HFFc6 (cell line): Measurements from ENCODE around the gene STK35. TPM values are rescaled to one million over a fixed set of nuclear protein-coding genes. Genes with fewer than 3 reads are reported as not detected.
A peak's percentile ranks its signal among the peaks of the same experiment; 100 is the strongest.

Experiments used
- DNase-seq: peaks from one replicate; pipeline ENCODE4 v3.0.0-alpha.2; 2018
- H3K27ac Mint-ChIP-seq: 2 replicates; pipeline ENCODE4 v1.8.0; 2020; ENCODE audit warnings: mild to moderate bottlenecking, mixed read lengths
- H3K27me3 Mint-ChIP-seq: 2 replicates; pipeline ENCODE4 v1.8.0; 2021; ENCODE audit warnings: mild to moderate bottlenecking, moderate library complexity, mixed read lengths; ENCODE audit not compliant: insufficient read depth
- H3K36me3 Mint-ChIP-seq: 2 replicates; pipeline ENCODE4 v1.8.0; 2021; ENCODE audit warnings: low read depth, mixed read lengths
- H3K4me1 Mint-ChIP-seq: 2 replicates; pipeline ENCODE4 v1.8.0; 2020; ENCODE audit warnings: low read depth, mixed read lengths
- H3K4me3 Mint-ChIP-seq: 2 replicates; pipeline ENCODE4 v1.8.0; 2020; ENCODE audit warnings: mild to moderate bottlenecking, moderate library complexity, mixed read lengths
- H3K9me3 Mint-ChIP-seq: 2 replicates; pipeline ENCODE4 v1.8.0; 2020; ENCODE audit warnings: mild to moderate bottlenecking, mixed read lengths
- total RNA-seq, 6 experiments: library from RNA; stranded (reverse); fragmentation: NEBNext Ultra II Directional; extraction: Animal tissue kit (Norgen Biotek cat#: 25700); gene quantifications; 2 replicates in 1 of 6; 3 replicates in 5 of 6; pipeline ENCODE4 v1.2.3, GENCODE V29; 2021
- TF ChIP-seq, protein P1 (sequence below): fragments of 200-600 bp; sonication (generic); IDR thresholded peaks from 2 replicates; pipeline ENCODE4 v1.5.0; 2021; ENCODE audit warnings: antibody characterized with exemption, mild to moderate bottlenecking

The STK35 gene
- total RNA-seq, 6 experiments from 2014 or later: 14.0 to 16.7 (median 15.1) TPM

DNA sequence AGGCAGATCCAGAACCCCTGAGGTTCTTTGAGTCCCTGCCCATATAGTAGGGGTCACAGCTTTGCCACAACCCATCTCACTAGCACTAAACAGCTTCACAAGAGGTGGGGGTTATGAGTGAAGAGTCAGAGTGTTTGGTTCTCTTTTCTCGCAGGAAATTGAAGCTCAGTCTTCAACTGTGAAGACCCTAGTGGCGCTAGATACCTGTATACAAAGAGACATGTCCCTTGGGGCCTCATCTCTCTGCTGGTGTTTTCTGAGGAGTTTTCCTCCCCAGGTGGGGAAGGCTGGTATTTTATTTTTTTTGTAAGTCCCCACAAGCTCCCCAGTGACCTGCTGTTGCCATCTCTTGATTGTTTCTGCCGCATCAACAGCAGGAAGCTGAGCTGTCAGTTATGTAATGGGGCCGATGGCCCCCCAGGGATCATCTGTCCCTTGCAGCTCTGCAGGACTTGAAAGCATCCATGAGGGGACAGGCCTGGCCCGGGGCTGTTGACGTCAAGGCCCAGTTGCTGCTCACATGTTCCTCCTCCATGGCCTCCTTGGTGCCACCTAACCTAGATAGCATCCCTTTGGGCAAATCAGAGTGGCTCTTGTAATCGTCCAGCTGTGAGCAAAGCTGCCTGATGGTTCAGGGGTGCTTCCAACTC, 23.1 kb downstream of the STK35 start:
- H3K9me3 Mint-ChIP-seq: no peaks in the 10 kb centered on the region
- peaks cover 16% of the 10 kb centered on the region for H3K36me3 Mint-ChIP-seq
- no peaks in the 10 kb centered on the region; the same call in 1 of the 2 replicates for H3K27me3 Mint-ChIP-seq
- DNase-seq: no peak
- H3K4me1 Mint-ChIP-seq: peaks cover 13% of the 10 kb centered on the region
- no peak overlapping the region for H3K27ac Mint-ChIP-seq
- TF ChIP-seq, protein P1, sequence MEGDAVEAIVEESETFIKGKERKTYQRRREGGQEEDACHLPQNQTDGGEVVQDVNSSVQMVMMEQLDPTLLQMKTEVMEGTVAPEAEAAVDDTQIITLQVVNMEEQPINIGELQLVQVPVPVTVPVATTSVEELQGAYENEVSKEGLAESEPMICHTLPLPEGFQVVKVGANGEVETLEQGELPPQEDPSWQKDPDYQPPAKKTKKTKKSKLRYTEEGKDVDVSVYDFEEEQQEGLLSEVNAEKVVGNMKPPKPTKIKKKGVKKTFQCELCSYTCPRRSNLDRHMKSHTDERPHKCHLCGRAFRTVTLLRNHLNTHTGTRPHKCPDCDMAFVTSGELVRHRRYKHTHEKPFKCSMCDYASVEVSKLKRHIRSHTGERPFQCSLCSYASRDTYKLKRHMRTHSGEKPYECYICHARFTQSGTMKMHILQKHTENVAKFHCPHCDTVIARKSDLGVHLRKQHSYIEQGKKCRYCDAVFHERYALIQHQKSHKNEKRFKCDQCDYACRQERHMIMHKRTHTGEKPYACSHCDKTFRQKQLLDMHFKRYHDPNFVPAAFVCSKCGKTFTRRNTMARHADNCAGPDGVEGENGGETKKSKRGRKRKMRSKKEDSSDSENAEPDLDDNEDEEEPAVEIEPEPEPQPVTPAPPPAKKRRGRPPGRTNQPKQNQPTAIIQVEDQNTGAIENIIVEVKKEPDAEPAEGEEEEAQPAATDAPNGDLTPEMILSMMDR: no peak
- no peak overlapping the region for H3K4me3 Mint-ChIP-seq

DNA sequence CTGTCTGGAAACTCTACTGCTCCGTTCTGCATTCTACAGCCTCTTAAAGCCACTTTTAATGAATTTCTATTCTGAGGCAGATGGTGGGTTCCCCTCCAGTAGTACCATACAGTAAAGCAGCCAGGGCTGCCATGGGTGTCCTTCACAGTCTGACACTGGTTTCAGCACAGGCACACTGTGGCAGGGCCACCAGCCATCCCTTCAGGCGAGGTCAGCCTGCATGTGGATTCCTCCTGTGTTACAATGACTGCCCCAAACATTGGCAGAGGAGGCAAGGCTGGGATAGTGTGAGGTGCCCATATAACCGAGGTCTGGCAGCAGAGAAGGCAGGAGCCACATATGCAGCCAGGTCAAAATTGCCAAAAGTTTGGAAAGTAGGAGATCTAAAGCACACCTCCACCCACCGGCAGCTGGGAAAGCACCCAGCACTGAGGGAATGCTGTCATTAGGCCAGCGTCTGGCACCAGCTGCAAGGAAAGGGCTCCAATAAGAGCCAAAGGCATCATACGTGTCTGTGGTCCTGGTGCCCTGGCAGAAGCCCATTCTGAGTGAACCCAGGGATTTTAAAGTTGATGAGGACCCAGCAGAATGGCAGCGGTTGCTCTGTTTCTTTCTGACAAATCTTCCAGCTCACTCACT, 24.0 kb downstream of the STK35 start:
- Mint-ChIP-seq H3K27me3 (no peaks in the 10 kb centered on the region; the same call in 1 of the 2 replicates), H3K9me3 (no peaks in the 10 kb centered on the region), H3K36me3 (peaks cover 10% of the 10 kb centered on the region), H3K4me1 (peaks cover 22% of the 10 kb centered on the region), H3K27ac (no peak overlapping the region), H3K4me3 (no peak overlapping the region)
- DNase-seq: no peak
- TF ChIP-seq, protein P1: no peak

DNA sequence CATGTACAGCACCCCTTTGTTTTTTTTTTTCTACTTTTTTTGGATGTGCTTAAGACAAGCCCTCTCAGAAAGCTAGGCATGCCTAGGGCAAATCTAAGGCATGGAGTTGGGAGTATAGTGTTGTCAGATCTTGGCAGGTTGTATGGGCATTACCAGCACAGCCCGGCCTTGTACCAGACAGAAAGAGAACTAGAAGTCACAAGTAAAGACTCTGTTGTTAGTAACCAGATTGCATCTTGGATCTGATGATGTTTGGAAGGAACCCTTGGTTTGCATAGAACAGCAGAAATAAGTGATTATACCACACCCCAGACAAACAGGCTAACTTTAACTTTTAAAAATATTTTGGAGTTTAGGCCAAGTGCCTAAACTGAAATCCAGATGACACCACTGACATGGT, 25.6 kb downstream of the STK35 start:
- H3K4me3 Mint-ChIP-seq: no peak overlapping the region

DNA sequence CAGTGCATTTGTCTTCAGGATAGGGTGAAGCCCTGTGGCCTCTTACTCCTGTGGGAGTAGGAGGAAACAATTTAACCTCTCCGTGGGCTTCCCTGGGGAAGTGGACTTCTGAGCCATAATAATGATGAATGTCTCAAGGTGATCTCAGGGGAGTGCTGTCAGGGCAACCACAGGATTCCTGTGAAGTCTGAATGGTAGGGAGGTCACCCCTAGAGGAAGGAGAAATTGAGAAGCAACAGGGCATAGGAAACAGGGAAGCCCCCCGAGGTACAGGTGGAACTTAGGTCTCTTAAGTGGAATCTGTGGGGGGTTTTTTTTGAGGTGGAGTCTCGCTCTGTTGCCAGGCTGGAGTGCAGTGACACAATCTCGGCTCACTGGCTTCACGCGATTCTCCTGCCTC, 26.9 kb downstream of the STK35 start:
- Mint-ChIP-seq H3K27me3 (no peaks in the 10 kb centered on the region; the same call in 1 of the 2 replicates), H3K9me3 (no peaks in the 10 kb centered on the region), H3K4me1 (peaks cover 49% of the 10 kb centered on the region), H3K36me3 (peaks cover 5% of the 10 kb centered on the region; the same call in 1 of the 2 replicates), H3K4me3 (no peak overlapping the region), H3K27ac (no peak overlapping the region; the same call in 1 of the 2 replicates)
- DNase-seq: no peak
- TF ChIP-seq, protein P1: no peak

More for the DNA sequence above, 25.6 kb downstream of the STK35 start:
- no peaks in the 10 kb centered on the region; the same call in 1 of the 2 replicates for H3K27me3 Mint-ChIP-seq
- peaks cover 5% of the 10 kb centered on the region; the same call in 1 of the 2 replicates for H3K36me3 Mint-ChIP-seq
- H3K9me3 Mint-ChIP-seq: no peaks in the 10 kb centered on the region
- TF ChIP-seq, protein P1: no peak
- no peak for DNase-seq
- H3K4me1 Mint-ChIP-seq: peaks cover 36% of the 10 kb centered on the region
- H3K27ac Mint-ChIP-seq: no peak overlapping the region

DNA sequence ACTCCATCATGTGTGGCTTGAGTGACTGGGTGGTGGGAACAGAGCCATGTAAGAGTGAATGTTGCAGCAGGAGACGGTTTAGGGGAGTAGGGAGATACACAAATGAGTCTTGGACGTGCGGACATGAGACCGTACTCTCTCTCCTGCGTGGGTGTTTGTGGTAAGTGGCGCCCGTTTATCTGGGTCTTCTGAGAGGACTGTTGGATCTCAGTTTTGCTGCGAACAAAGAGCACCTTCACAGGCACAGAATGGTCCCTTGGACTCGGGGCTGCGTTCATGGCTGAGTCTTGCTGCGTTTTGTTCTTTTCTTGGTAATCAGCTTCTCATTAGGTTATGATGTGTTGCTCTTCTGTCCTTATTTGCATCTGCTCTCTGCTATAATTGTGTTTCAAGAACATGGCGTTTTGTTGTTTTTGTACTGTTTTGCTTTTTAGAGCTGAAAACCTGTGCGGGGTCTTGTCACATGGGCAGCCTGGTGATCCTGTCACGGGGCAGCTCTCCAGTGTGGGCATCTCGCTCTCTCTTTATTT, 28.5 kb downstream of the STK35 start:
- H3K27ac Mint-ChIP-seq: peak overlapping the region; percentile 59
- H3K9me3 Mint-ChIP-seq: no peaks in the 10 kb centered on the region
- H3K4me3 Mint-ChIP-seq: no peak overlapping the region
- DNase-seq: no peak
- H3K36me3 Mint-ChIP-seq: peaks cover 5% of the 10 kb centered on the region; the same call in 1 of the 2 replicates
- no peaks in the 10 kb centered on the region; the same call in 1 of the 2 replicates for H3K27me3 Mint-ChIP-seq
- TF ChIP-seq, protein P1: no peak
- H3K4me1 Mint-ChIP-seq: peaks cover 65% of the 10 kb centered on the region
